Vagina (tissue), 2 donors: ENCODE data around the gene CHIT1. TPM values are rescaled to one million over a fixed set of nuclear protein-coding genes. Genes with fewer than 3 reads are reported as not detected.

ENCODE experiments used
- DNase-seq, 2 donors: peaks; one replicate each; pipeline ENCODE4 v3.0.0-alpha.2; 2017; ENCODE audit errors: extremely low spot score in 2 of 2
- H3K27ac ChIP-seq: fragments of 200-600 bp; sonication (generic); one replicate; pipeline ENCODE4 v1.5.1; 2019
- H3K27me3 ChIP-seq: fragments of 200-600 bp; sonication (generic); one replicate; pipeline ENCODE4 v1.5.1; 2019
- H3K36me3 ChIP-seq, 2 donors: fragments of 200-600 bp; sonication (generic); one replicate each; pipeline ENCODE4 v1.5.1; 2017 to 2019
- H3K4me1 ChIP-seq: fragments of 200-600 bp; sonication (generic); one replicate; pipeline ENCODE4 v1.5.1; 2019
- H3K4me3 ChIP-seq, 2 donors: fragments of 200-600 bp; sonication (generic); 1 replicate in 1 of 2; 2 replicates in 1 of 2; pipeline ENCODE4 v1.5.1; 2016 to 2019
- H3K9me3 ChIP-seq: fragments of 200-600 bp; sonication (generic); one replicate; pipeline ENCODE4 v1.5.1; 2019
- POLR2A ChIP-seq, 2 donors: fragments of 450-650 bp; IDR thresholded peaks; one replicate each; pipeline ENCODE4 v1.6.1; 2017; ENCODE audit warnings: antibody characterized with exemption in 2 of 2, mild to moderate bottlenecking in 2 of 2, moderate library complexity in 2 of 2
- POLR2AphosphoS5 ChIP-seq, 2 donors: sonication (generic); formaldehyde crosslinking; IDR thresholded peaks; one replicate each; pipeline ENCODE4 v1.9.0; 2017; ENCODE audit warnings: antibody characterized with exemption in 2 of 2, mild to moderate bottlenecking in 2 of 2, low read depth in 1 of 2; ENCODE audit not compliant: insufficient read depth in 1 of 2
- intact Hi-C: fragments of 100-400 bp; cut with DNase I; formaldehyde crosslinking; loops from one replicate; pipeline ENCODE4 v1.15.1; 2023
- total RNA-seq: library from RNA; depleted of rRNA; stranded (reverse); fragments of >200 nt; gene quantifications from one replicate; pipeline ENCODE4 v1.2.3, GENCODE V29; 2016
- TF ChIP-seq, protein P1 (sequence below), 3 experiments: fragments of 450-650 bp in 2 of 3; fragments of 200-600 bp in 1 of 3; sonication (generic) in 1 of 3; IDR thresholded peaks; one replicate each; pipeline ENCODE4 v1.5.1; 2017 to 2019; ENCODE audit warnings: antibody characterized with exemption in 3 of 3, mild to moderate bottlenecking in 2 of 3, moderate library complexity in 2 of 3

Gene CHIT1
- total RNA-seq, 1 donor from 2014 or later: not detected

DNA sequence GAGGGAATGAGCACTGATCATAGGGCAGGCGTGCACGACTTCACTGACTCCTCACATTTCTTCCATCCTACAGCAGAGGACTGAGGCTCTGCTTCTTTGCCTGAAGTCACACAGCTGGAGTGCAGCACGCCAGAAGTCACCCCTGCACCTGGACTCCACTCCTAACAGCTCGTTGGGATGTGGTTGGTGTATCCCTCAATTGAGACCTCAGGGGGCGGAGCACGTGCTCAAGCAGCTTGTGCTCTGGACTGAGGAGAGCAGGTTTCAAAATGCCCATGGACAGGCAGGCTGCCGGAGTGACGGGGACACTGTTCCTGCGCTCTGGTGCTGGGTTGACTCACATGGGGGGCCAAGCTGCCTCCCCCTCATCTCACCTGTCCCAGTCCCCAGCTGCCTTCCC lies 13.9 kb downstream of the CHIT1 start:
- Histone ChIP-seq H3K9me3 (no peaks in the 10 kb centered on the region), H3K27ac (no peak overlapping the region), H3K4me3 (no peak overlapping the region), H3K4me1 (no peaks in the 10 kb centered on the region), H3K27me3 (no peaks in the 10 kb centered on the region), H3K36me3 (no peaks in the 10 kb centered on the region)
- intact Hi-C loops: loop anchor here (5.0 kb wide), 1 partner anchor 173 kb away; no protein-coding TSS in a partner anchor
- no peak for DNase-seq
- TF ChIP-seq POLR2AphosphoS5 (IDR thresholded peaks at IDR 0.05; ENCODE audit: insufficient read depth in 1 of 2, low read depth in 1 of 2) (no peak), POLR2A (IDR thresholded peaks at IDR 0.05) (no peak)
- TF ChIP-seq, protein P1, sequence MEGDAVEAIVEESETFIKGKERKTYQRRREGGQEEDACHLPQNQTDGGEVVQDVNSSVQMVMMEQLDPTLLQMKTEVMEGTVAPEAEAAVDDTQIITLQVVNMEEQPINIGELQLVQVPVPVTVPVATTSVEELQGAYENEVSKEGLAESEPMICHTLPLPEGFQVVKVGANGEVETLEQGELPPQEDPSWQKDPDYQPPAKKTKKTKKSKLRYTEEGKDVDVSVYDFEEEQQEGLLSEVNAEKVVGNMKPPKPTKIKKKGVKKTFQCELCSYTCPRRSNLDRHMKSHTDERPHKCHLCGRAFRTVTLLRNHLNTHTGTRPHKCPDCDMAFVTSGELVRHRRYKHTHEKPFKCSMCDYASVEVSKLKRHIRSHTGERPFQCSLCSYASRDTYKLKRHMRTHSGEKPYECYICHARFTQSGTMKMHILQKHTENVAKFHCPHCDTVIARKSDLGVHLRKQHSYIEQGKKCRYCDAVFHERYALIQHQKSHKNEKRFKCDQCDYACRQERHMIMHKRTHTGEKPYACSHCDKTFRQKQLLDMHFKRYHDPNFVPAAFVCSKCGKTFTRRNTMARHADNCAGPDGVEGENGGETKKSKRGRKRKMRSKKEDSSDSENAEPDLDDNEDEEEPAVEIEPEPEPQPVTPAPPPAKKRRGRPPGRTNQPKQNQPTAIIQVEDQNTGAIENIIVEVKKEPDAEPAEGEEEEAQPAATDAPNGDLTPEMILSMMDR (IDR thresholded peaks at IDR 0.05): no peak

DNA sequence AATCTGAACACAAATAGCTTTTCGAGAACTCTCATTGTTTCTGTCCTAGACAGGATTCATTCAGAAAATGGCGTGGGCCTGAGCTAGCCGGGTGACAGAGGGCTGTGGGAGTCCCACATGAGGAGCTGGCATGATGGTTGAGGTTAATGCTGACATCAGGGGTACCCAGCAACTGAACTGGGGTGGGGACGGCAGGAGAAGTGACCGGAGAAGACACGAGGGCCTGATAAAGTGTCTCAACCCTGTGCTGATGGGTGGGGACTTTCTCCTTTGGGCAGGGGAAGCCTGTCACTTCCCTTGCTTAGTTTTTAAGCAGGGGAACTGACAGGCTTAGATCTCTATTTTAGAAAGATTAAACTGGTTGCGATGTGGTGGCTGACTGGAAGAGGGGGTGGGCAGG lies 14.6 kb downstream of the CHIT1 start:
- Histone ChIP-seq H3K27ac (no peak overlapping the region), H3K9me3 (no peaks in the 10 kb centered on the region), H3K4me3 (no peak overlapping the region), H3K4me1 (no peaks in the 10 kb centered on the region), H3K27me3 (no peaks in the 10 kb centered on the region), H3K36me3 (no peaks in the 10 kb centered on the region)
- no peak for DNase-seq
- TF ChIP-seq POLR2A (IDR thresholded peaks at IDR 0.05) (no peak), POLR2AphosphoS5 (IDR thresholded peaks at IDR 0.05; ENCODE audit: insufficient read depth in 1 of 2, low read depth in 1 of 2) (no peak)
- TF ChIP-seq, protein P1 (IDR thresholded peaks at IDR 0.05): no peak
- intact Hi-C loops: loop anchor here (5.0 kb wide), 2 partner anchors 93 to 173 kb away; no protein-coding TSS in a partner anchor

DNA sequence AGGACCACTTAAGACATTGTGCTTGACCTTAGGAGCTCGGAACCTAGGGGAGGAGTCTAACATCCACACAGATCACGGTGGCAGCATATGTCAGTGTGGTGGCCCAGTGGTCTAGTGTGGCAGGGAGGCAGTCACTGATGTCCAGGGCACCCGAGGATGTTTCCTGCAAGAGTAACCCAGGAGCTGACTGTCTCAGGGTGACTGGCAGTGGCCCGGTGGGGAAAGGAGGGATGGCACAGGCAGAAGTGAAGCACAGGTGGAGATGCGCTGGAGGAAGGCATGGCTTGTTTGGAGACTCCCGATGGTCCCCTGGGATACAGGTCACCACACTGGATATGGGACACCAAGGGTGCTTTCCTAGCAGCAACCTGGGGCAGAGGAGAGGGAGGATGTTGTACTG lies 16.3 kb downstream of the CHIT1 start:
- DNase-seq: no peak
- no peak for TF ChIP-seq POLR2A (IDR thresholded peaks at IDR 0.05)
- TF ChIP-seq, protein P1 (IDR thresholded peaks at IDR 0.05): no peak
- TF ChIP-seq POLR2AphosphoS5 (IDR thresholded peaks at IDR 0.05; ENCODE audit: insufficient read depth in 1 of 2, low read depth in 1 of 2): no peak

DNA sequence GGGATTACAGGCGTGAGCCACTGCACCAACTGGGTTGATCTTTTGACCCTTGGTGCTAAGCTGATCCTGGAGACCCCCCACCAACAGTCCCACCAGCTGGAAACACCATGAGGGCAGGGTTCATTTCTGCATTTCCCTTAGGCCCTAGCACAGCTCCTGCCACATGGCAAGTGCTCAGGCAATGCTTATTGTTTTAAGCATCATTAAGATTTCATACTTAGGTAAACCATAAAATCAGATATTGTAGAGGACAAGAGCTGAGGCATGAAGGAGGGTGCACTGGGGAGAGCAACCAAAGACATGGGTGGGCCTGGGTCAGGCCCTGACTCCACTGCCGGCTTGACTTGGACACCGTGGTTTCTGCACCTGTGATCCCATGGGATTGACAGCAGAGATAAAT lies 17.7 kb downstream of the CHIT1 start:
- Histone ChIP-seq H3K36me3 (no peaks in the 10 kb centered on the region), H3K27me3 (no peaks in the 10 kb centered on the region), H3K9me3 (no peaks in the 10 kb centered on the region), H3K4me1 (no peaks in the 10 kb centered on the region), H3K4me3 (no peak overlapping the region), H3K27ac (no peak overlapping the region)
- intact Hi-C loops: loop anchor here (5.0 kb wide), 1 partner anchor 90 kb away; no protein-coding TSS in a partner anchor
- no peak for TF ChIP-seq POLR2A (IDR thresholded peaks at IDR 0.05)
- TF ChIP-seq POLR2AphosphoS5 (IDR thresholded peaks at IDR 0.05; ENCODE audit: insufficient read depth in 1 of 2, low read depth in 1 of 2): no peak
- TF ChIP-seq, protein P1 (IDR thresholded peaks at IDR 0.05): no peak
- DNase-seq: no peak

More for the DNA sequence above, 16.3 kb downstream of the CHIT1 start:
- intact Hi-C loops: loop anchor here (5.0 kb wide), 1 partner anchor 91 kb away; no protein-coding TSS in a partner anchor
- no peak overlapping the region for H3K4me3 ChIP-seq
- no peaks in the 10 kb centered on the region for H3K27me3 ChIP-seq
- H3K9me3 ChIP-seq: no peaks in the 10 kb centered on the region
- no peak overlapping the region for H3K27ac ChIP-seq
- no peaks in the 10 kb centered on the region for H3K36me3 ChIP-seq
- no peaks in the 10 kb centered on the region for H3K4me1 ChIP-seq

DNA sequence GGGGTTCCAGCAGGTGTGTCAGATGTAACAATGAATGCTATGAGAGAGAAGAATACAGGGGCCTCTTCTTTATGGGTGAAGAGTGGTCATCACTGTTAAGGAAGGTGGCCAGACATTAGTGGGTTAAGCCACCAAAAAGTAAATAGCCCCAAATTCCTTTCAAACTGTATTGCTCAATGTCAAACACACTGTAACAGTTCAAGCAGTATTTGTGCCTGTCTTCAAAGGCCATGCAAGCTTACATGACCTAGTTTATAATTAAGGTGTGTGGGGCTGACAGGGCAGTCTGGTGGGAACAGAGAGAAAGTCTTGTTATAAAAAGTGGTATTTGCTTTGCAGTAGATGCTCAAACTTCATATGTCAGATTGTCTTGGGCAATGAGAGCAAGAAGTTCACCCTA lies 18.5 kb downstream of the CHIT1 start:
- no peaks in the 10 kb centered on the region for H3K9me3 ChIP-seq
- H3K4me3 ChIP-seq: no peak overlapping the region
- no peaks in the 10 kb centered on the region for H3K4me1 ChIP-seq
- no peaks in the 10 kb centered on the region for H3K36me3 ChIP-seq
- intact Hi-C loops: loop anchor here (5.0 kb wide), 1 partner anchor 89 kb away; no protein-coding TSS in a partner anchor
- H3K27me3 ChIP-seq: no peaks in the 10 kb centered on the region
- TF ChIP-seq, protein P1 (IDR thresholded peaks at IDR 0.05): no peak
- TF ChIP-seq POLR2AphosphoS5 (IDR thresholded peaks at IDR 0.05; ENCODE audit: insufficient read depth in 1 of 2, low read depth in 1 of 2): no peak
- no peak for TF ChIP-seq POLR2A (IDR thresholded peaks at IDR 0.05)
- no peak for DNase-seq
- no peak overlapping the region for H3K27ac ChIP-seq
